Natural killer cell treated with Interleukin-12 subunit alpha and Interleukin-12 subunit beta and Interleukin-15 and Interleukin-18, amount 100 ng/mL, for 72 hours (primary cell): ENCODE measurements around the gene LRRC36. TPM values are rescaled to one million over a fixed set of nuclear protein-coding genes. Genes with fewer than 3 reads are reported as not detected.
"Not testable (repeated sequence)": the region's sequence is repeated elsewhere in the genome, so short reads cannot be mapped to it uniquely, and the experiment has no call there.

ENCODE experiments used
- ATAC-seq, 2 donors: fragments of 150-1000 bp; cut with Tn5 transposase in 1 of 2; sonication (Bioruptor Pico), chemical (Tn5 transposase) in 1 of 2; 2 replicates each; pipeline ENCODE4 v1.10.0; 2021
- DNase-seq: peaks from one replicate; pipeline ENCODE4 v3.0.0; 2022; ENCODE audit warnings: low spot score
- H3K27ac Mint-ChIP-seq, 2 donors: 1 replicate in 1 of 2; 2 replicates in 1 of 2; pipeline ENCODE4 v1.8.0; 2022; ENCODE audit warnings: mixed read lengths in 2 of 2, mild to moderate bottlenecking in 1 of 2, moderate library complexity in 1 of 2
- H3K27me3 Mint-ChIP-seq, 2 donors: 1 replicate in 1 of 2; 2 replicates in 1 of 2; pipeline ENCODE4 v1.8.0; 2022; ENCODE audit warnings: mixed read lengths in 2 of 2
- H3K36me3 Mint-ChIP-seq: one replicate; pipeline ENCODE4 v1.8.0; 2022; ENCODE audit warnings: mixed read lengths
- H3K4me1 Mint-ChIP-seq, 2 donors: 1 replicate in 1 of 2; 2 replicates in 1 of 2; pipeline ENCODE4 v1.8.0; 2022; ENCODE audit warnings: low read depth in 2 of 2, mixed read lengths in 2 of 2, mild to moderate bottlenecking in 1 of 2
- H3K4me3 Mint-ChIP-seq: one replicate; pipeline ENCODE4 v1.8.0; 2022; ENCODE audit warnings: mixed read lengths
- H3K9me3 Mint-ChIP-seq: 2 replicates; pipeline ENCODE4 v1.8.0; 2022; ENCODE audit warnings: mixed read lengths
- total RNA-seq, 2 donors: library from RNA; stranded (reverse); gene quantifications; one replicate each; pipeline ENCODE4 v1.2.3, GENCODE V29; 2022

LRRC36 gene
- total RNA-seq, 2 donors from 2014 or later: 0.61 TPM; not detected in 1

GRCh38 chr16:67345401-67345800 is 18.8 kb downstream of the LRRC36 start:
- Mint-ChIP-seq H3K27ac (no peak overlapping the region), H3K4me3 (no peak overlapping the region), H3K9me3 (no peaks in the 10 kb centered on the region), H3K36me3 (no peaks in the 10 kb centered on the region), H3K27me3 (no peaks in the 10 kb centered on the region), H3K4me1 (no peaks in the 10 kb centered on the region)
- DNase-seq (no peak), ATAC-seq (no peak)

DNA sequence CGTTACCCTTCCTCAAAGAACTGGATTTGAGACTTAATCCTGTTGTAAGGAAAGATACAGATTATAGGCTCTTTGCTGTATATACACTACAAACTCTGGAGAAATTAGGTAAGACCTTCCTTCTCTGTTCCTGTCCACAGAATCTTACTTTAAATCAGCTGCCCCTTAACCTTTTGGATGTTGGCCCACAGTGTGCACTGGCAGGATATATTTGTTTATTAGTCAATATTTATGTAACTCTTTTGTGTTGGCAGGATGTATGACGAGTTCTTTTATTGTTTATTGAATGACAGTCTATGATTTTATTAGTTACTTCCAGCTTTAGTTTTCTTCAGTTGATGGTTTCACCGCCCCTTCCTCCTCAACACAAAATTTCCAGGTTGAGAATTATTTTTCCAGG is 19.7 kb downstream of the LRRC36 start:
- no peak overlapping the region for H3K4me3 Mint-ChIP-seq
- H3K27ac Mint-ChIP-seq: no peak overlapping the region
- ATAC-seq (no peak), DNase-seq (no peak)
- H3K9me3 Mint-ChIP-seq: no peaks in the 10 kb centered on the region
- no peaks in the 10 kb centered on the region for H3K4me1 Mint-ChIP-seq
- no peaks in the 10 kb centered on the region for H3K36me3 Mint-ChIP-seq
- H3K27me3 Mint-ChIP-seq: no peaks in the 10 kb centered on the region

GRCh38 chr16:67349172-67349571 is 22.6 kb downstream of the LRRC36 start:
- H3K27me3 Mint-ChIP-seq: peaks cover 0 to 5% of the 10 kb centered on the region in 2 donors
- H3K27ac Mint-ChIP-seq: no peak overlapping the region
- H3K36me3 Mint-ChIP-seq: no peaks in the 10 kb centered on the region
- no peaks in the 10 kb centered on the region for H3K9me3 Mint-ChIP-seq
- H3K4me3 Mint-ChIP-seq: no peak overlapping the region
- no peak for ATAC-seq
- no peaks in the 10 kb centered on the region for H3K4me1 Mint-ChIP-seq
- no peak for DNase-seq

- H3K4me1 Mint-ChIP-seq: no peaks in the 10 kb centered on the region
Observed at GRCh38 chr16:67350324-67350723, 23.7 kb downstream of the LRRC36 start.

DNA sequence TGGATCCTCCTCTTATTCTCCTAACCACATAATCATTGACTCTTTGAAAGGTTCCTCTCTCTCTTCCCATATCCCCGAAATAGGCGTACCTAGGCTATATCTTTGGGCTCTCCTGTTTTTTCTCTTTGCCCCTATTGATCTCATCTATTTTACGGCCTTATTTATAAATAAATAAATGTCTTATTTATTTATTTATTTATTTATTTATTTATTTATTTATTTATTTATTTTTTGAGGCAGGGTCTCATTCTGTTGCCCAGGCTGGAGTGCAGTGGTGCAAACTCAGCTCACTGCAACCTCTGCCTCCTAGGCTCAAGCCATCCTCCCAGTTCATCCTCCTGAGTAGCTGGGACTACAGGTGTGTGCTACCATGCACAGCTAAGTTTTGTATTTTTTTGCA is 25.8 kb downstream of the LRRC36 start:
- H3K36me3 Mint-ChIP-seq, H3K9me3 Mint-ChIP-seq, DNase-seq, H3K4me1 Mint-ChIP-seq, H3K27ac Mint-ChIP-seq, H3K4me3 Mint-ChIP-seq, H3K27me3 Mint-ChIP-seq, ATAC-seq: not testable (repeated sequence)

More at GRCh38 chr16:67350324-67350723, 23.7 kb downstream of the LRRC36 start:
- ATAC-seq (no peak), DNase-seq (no peak)
- Mint-ChIP-seq H3K27me3 (peaks cover 0 to 5% of the 10 kb centered on the region in 2 donors), H3K27ac (no peak overlapping the region), H3K36me3 (no peaks in the 10 kb centered on the region), H3K4me3 (no peak overlapping the region), H3K9me3 (no peaks in the 10 kb centered on the region)

GRCh38 chr16:67356396-67356795 is 29.8 kb downstream of the LRRC36 start:
- Mint-ChIP-seq H3K27me3 (peaks cover 0 to 18% of the 10 kb centered on the region in 2 donors), H3K9me3 (no peaks in the 10 kb centered on the region), H3K4me1 (no peaks in the 10 kb centered on the region), H3K4me3 (no peak overlapping the region), H3K36me3 (no peaks in the 10 kb centered on the region), H3K27ac (no peak overlapping the region)
- ATAC-seq: no peak
- DNase-seq: no peak

DNA sequence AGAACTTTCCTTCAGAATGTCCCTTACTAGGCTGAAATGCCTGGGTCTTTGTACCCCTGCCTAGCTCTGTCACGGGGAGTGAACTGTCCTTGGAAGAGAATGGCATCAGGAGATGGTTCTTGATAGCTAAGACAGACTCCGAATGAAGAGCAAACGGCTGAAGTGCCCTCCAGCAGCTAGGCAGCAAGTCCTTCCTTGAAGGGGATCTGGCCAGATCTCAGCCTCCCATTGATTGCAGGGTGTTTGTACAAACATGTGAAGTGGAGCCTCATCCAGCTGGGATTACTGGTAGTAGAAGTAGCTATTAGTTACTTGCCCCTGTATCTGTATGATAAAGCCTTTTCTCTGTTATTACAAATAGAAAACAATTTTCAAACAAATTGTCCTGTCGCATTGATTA is 30.9 kb downstream of the LRRC36 start:
- no peak for ATAC-seq

GRCh38 chr16:67359540-67360269 is 33.1 kb downstream of the LRRC36 start:
- H3K4me1 Mint-ChIP-seq, ATAC-seq, DNase-seq, H3K9me3 Mint-ChIP-seq, H3K36me3 Mint-ChIP-seq, H3K4me3 Mint-ChIP-seq, H3K27ac Mint-ChIP-seq: not testable (repeated sequence)
- H3K27me3 Mint-ChIP-seq: peaks cover 9 to 21% of the 10 kb centered on the region in 2 donors

More for the DNA sequence above, 30.9 kb downstream of the LRRC36 start:
- peaks cover 0 to 18% of the 10 kb centered on the region in 2 donors for H3K27me3 Mint-ChIP-seq
- no peaks in the 10 kb centered on the region for H3K9me3 Mint-ChIP-seq
- no peak overlapping the region for H3K4me3 Mint-ChIP-seq
- H3K27ac Mint-ChIP-seq: no peak overlapping the region
- no peaks in the 10 kb centered on the region for H3K4me1 Mint-ChIP-seq
- H3K36me3 Mint-ChIP-seq: no peaks in the 10 kb centered on the region
- DNase-seq: no peak

DNA sequence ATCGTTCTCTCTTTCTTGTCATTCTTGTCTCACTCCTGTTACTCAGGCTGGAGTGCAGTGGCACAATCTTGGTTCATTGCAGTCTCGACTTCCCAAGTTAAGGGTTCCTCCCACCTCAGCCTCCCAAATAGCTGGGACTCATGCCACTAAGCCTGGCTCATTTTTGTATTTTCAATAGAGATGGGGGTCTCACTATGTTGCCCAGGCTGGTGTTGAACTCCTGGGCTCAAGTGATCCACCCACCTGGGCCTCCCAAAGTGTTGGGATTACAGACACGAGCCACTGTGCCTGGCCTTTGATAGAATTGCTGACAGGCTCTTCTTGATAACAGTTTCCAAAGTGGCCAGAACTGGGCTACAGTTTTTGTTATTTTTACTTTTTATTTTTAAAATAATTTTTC is 34.4 kb downstream of the LRRC36 start:
- Mint-ChIP-seq H3K27me3 (peaks cover 9 to 25% of the 10 kb centered on the region in 2 donors), H3K4me1 (peaks cover 4 to 5% of the 10 kb centered on the region in 2 donors), H3K4me3 (no peak overlapping the region), H3K27ac (no peak overlapping the region), H3K36me3 (no peaks in the 10 kb centered on the region), H3K9me3 (no peaks in the 10 kb centered on the region)
- DNase-seq (no peak), ATAC-seq (no peak)

GRCh38 chr16:67364600-67365235 is 38.1 kb downstream of the LRRC36 start:
- Mint-ChIP-seq H3K36me3 (no peaks in the 10 kb centered on the region), H3K4me1 (peaks cover 4 to 5% of the 10 kb centered on the region in 2 donors), H3K4me3 (no peak overlapping the region), H3K27me3 (peaks cover 9 to 16% of the 10 kb centered on the region in 2 donors), H3K9me3 (no peaks in the 10 kb centered on the region), H3K27ac (no peak overlapping the region)
- ATAC-seq (no peak), DNase-seq (no peak)

DNA sequence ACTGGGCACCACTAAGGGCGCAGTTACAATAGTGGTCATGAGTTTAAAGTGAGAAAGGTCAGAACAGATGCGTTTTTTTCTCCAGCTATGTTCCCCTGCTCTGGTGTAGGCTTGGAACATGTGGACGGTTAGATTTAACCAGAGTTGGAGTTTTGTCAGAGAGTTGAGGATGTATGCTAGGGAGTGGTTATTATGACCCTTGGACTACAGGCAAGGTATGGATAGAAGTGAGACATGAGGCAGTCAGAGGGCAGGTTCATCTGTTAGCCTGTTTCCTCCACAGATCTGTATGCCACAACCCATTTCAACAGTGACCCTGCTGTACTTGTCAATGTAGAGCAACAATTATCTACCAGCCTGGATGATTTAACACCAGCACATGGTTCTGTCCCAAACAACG is 44.0 kb downstream of the LRRC36 start:
- no peaks in the 10 kb centered on the region for H3K9me3 Mint-ChIP-seq
- no peak for ATAC-seq
- no peak for DNase-seq
- H3K36me3 Mint-ChIP-seq: no peaks in the 10 kb centered on the region
- H3K4me3 Mint-ChIP-seq: no peak overlapping the region
- H3K27ac Mint-ChIP-seq: no peak overlapping the region
- H3K4me1 Mint-ChIP-seq: no peaks in the 10 kb centered on the region
- H3K27me3 Mint-ChIP-seq: peaks cover 0 to 3% of the 10 kb centered on the region in 2 donors

GRCh38 chr16:67372664-67373063 is 46.0 kb downstream of the LRRC36 start:
- Mint-ChIP-seq H3K9me3 (no peaks in the 10 kb centered on the region), H3K36me3 (no peaks in the 10 kb centered on the region), H3K4me1 (no peaks in the 10 kb centered on the region), H3K27me3 (peaks cover 0 to 6% of the 10 kb centered on the region in 2 donors), H3K4me3 (no peak overlapping the region), H3K27ac (no peak overlapping the region)
- ATAC-seq: no peak
- DNase-seq: no peak

DNA sequence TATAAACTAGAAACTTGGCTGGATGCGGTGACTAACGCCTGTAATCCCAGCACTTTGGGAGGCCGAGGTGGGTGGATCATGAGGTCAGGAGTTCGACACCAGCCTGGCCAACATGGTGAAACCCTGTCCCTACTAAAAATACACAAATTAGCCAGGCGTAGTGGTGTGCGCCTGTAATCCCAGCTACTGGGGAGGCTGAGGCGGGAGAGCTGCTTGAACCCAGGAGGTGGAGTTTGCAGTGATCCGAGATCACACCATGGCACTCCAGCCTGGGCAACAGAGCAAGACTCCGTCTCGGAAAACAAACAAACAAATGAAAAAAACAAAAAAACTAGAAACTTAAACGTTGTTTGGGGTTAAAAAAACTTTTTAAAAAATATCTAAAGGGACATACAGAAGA is 49.4 kb downstream of the LRRC36 start:
- not testable (repeated sequence) for H3K36me3 Mint-ChIP-seq, H3K27ac Mint-ChIP-seq, H3K9me3 Mint-ChIP-seq, H3K27me3 Mint-ChIP-seq, H3K4me1 Mint-ChIP-seq, H3K4me3 Mint-ChIP-seq, DNase-seq, ATAC-seq

GRCh38 chr16:67378642-67379041 is 52.0 kb downstream of the LRRC36 start:
- Mint-ChIP-seq H3K36me3 (no peaks in the 10 kb centered on the region), H3K27ac (no peak overlapping the region), H3K27me3 (peaks cover 0 to 8% of the 10 kb centered on the region in 2 donors), H3K4me1 (no peaks in the 10 kb centered on the region), H3K4me3 (no peak overlapping the region), H3K9me3 (no peaks in the 10 kb centered on the region)
- DNase-seq (no peak), ATAC-seq (no peak)
